HepG2 (cell line): ENCODE data around the gene ZNF581. TPM values are rescaled to one million over a fixed set of nuclear protein-coding genes. Genes with fewer than 3 reads are reported as not detected.

ENCODE experiments used
- ARID2 ChIP-seq: sonication (generic); formaldehyde crosslinking; IDR thresholded peaks from 2 replicates; pipeline ENCODE4 v1.8.1; 2022; ENCODE audit warnings: mild to moderate bottlenecking, missing genetic modification reagents, borderline replicate concordance
- ARID4A ChIP-seq: sonication (generic); formaldehyde crosslinking; IDR thresholded peaks from 2 replicates; pipeline ENCODE4 v1.5.0; 2020; ENCODE audit warnings: mild to moderate bottlenecking, missing genetic modification reagents, borderline replicate concordance
- ARID5B ChIP-seq: IDR thresholded peaks from 2 replicates; pipeline ENCODE4 v1.4.0; 2020; ENCODE audit warnings: mild to moderate bottlenecking, missing genetic modification reagents
- CEBPB ChIP-seq: IDR thresholded peaks from 2 replicates; pipeline ENCODE4 v1.6.1; 2011; ENCODE audit warnings: low read depth, low read length, improper control_type of control experiment, borderline replicate concordance
- FOXO1 ChIP-seq: sonication (generic); formaldehyde crosslinking; IDR thresholded peaks from 2 replicates; pipeline ENCODE4 v1.4.0; 2020; ENCODE audit warnings: missing genetic modification reagents
- HIC2 ChIP-seq: sonication (generic); formaldehyde crosslinking; IDR thresholded peaks from 2 replicates; pipeline ENCODE4 v1.9.0; 2022; ENCODE audit warnings: low read depth, missing genetic modification reagents
- HOMEZ ChIP-seq: IDR thresholded peaks from 2 replicates; pipeline ENCODE4 v1.6.1; 2016; ENCODE audit warnings: low read depth
- NCOA1 ChIP-seq: sonication (generic); formaldehyde crosslinking; IDR thresholded peaks from 2 replicates; pipeline ENCODE4 v1.9.0; 2021; ENCODE audit warnings: missing genetic modification reagents
- RBM22 ChIP-seq: fragments of 200-400 bp; formaldehyde crosslinking; optimal IDR thresholded peaks from 2 replicates; pipeline ENCODE3; 2017; ENCODE audit warnings: mild to moderate bottlenecking, low read length, moderate library complexity
- RXRB ChIP-seq: IDR thresholded peaks from 2 replicates; pipeline ENCODE4 v1.6.1; 2016; ENCODE audit warnings: borderline replicate concordance, missing genetic modification reagents, missing compliant biosample characterization
- SIX4 ChIP-seq: sonication (generic); formaldehyde crosslinking; IDR thresholded peaks from 2 replicates; pipeline ENCODE4 v1.4.0; 2020; ENCODE audit warnings: missing genetic modification reagents
- SNAPC5 ChIP-seq: sonication (generic); formaldehyde crosslinking; IDR thresholded peaks from 2 replicates; pipeline ENCODE4 v1.8.1; 2023; ENCODE audit warnings: mild to moderate bottlenecking, missing genetic modification reagents, borderline replicate concordance
- TBX2 ChIP-seq: sonication (generic); formaldehyde crosslinking; IDR thresholded peaks from 2 replicates; pipeline ENCODE4 v1.5.0; 2020; ENCODE audit warnings: missing genetic modification reagents, mild to moderate bottlenecking, borderline replicate concordance
- ZNF12 ChIP-seq: sonication (generic); formaldehyde crosslinking; IDR thresholded peaks from 2 replicates; pipeline ENCODE4 v1.5.0; 2020; ENCODE audit warnings: missing genetic modification reagents
- ZNF3 ChIP-seq: IDR thresholded peaks from 2 replicates; pipeline ENCODE4 v1.7.0; 2017; ENCODE audit warnings: inconsistent platforms
- ZNF331 ChIP-seq: sonication (generic); formaldehyde crosslinking; IDR thresholded peaks from 2 replicates; pipeline ENCODE4 v1.4.0; 2020; ENCODE audit warnings: missing genetic modification reagents
- ZNF350 ChIP-seq: sonication (generic); formaldehyde crosslinking; IDR thresholded peaks from 2 replicates; pipeline ENCODE4 v1.4.0; 2020; ENCODE audit warnings: mild to moderate bottlenecking, low read depth, missing genetic modification reagents, borderline replicate concordance
- ZNF567 ChIP-seq: sonication (generic); formaldehyde crosslinking; IDR thresholded peaks from 2 replicates; pipeline ENCODE4 v1.8.1; 2023; ENCODE audit warnings: mild to moderate bottlenecking, missing genetic modification reagents, borderline replicate concordance
- ZSCAN31 ChIP-seq: sonication (generic); formaldehyde crosslinking; IDR thresholded peaks from 2 replicates; pipeline ENCODE4 v1.5.0; 2020; ENCODE audit warnings: low read depth, mild to moderate bottlenecking, missing genetic modification reagents
- polyA plus RNA-seq, 8 experiments: library from polyadenylated mRNA; depleted of rRNA in 3 of 8; stranded (reverse) in 7 of 8; unstranded in 1 of 8; fragments of >200 nt; fragmentation: Illumina TruSeq in 4 of 8; extraction: Trizol in 4 of 8; gene quantifications; 2 replicates each; pipeline versions ENCODE4 v1.2.1 to v1.2.3, GENCODE V29; 2011 to 2016; ENCODE audit warnings: low read depth in 4 of 8, missing spikeins in 1 of 8, mixed read lengths in 1 of 8; ENCODE audit not compliant: insufficient read depth in 1 of 8
- total RNA-seq, 5 experiments: library from RNA; depleted of rRNA; stranded (reverse); fragments of >200 nt; fragmentation: Illumina TruSeq; extraction: Trizol; gene quantifications; 2 replicates each; pipeline ENCODE4 v1.2.3, GENCODE V29; 2016; ENCODE audit warnings: low read depth in 1 of 5

Gene ZNF581
- total and polyA plus RNA-seq, 2 of the 13 experiments (the other 11 are each of a cell fraction or from before 2014, with no cell fraction given): 19.6 to 49.5 TPM

GRCh38 chr19:55640043-55640576 is 3.3 kb upstream of the ZNF581 start (continued):
- TF ChIP-seq SNAPC5 (CRISPR knock-in tag): no peak
- no peak for TF ChIP-seq ZNF3 (CRISPR knock-in tag)
- no peak for TF ChIP-seq ZSCAN31 (CRISPR knock-in tag)
- TF ChIP-seq ARID2: no peak
- TF ChIP-seq TBX2 (CRISPR knock-in tag): no peak
- TF ChIP-seq CEBPB: no peak
- no peak for TF ChIP-seq RBM22
- no peak for TF ChIP-seq ZNF12 (CRISPR knock-in tag)
- TF ChIP-seq HIC2 (CRISPR knock-in tag): no peak
- TF ChIP-seq ZNF331 (CRISPR knock-in tag): no peak; the same call in 1 of the 2 replicates
- TF ChIP-seq SIX4 (CRISPR knock-in tag): no peak
- TF ChIP-seq ZNF567 (CRISPR knock-in tag): no peak
- TF ChIP-seq RXRB (CRISPR knock-in tag): no peak
- TF ChIP-seq FOXO1 (CRISPR knock-in tag): no peak
- peak; percentile 59; the same call in 1 of the 2 replicates for TF ChIP-seq NCOA1 (CRISPR knock-in tag)
- no peak for TF ChIP-seq HOMEZ (CRISPR knock-in tag)
- no peak for TF ChIP-seq ZNF350 (CRISPR knock-in tag)
- no peak for TF ChIP-seq ARID5B (CRISPR knock-in tag)
- TF ChIP-seq ARID4A (CRISPR knock-in tag): no peak
